HEK293T (cell line): ENCODE results near the gene FAM240A.
"Not testable (repeated sequence)": the region's sequence is repeated elsewhere in the genome, so short reads cannot be mapped to it uniquely, and the experiment has no call there.

Experiments
- CTCF ChIA-PET: fragments of 350-600 bp; formaldehyde crosslinking; extraction: SDS; loops from one replicate; lab custom pipeline; 2021; ENCODE audit warnings: antibody characterized with exemption, inconsistent platforms; lab: Yijun Ruan, JAX
- POLR2A ChIA-PET: fragments of 350-600 bp; formaldehyde crosslinking; extraction: SDS; loops from one replicate; lab custom pipeline; 2020; ENCODE audit warnings: antibody characterized with exemption, inconsistent platforms; lab: Yijun Ruan, JAX
- DNase-seq: peaks from one replicate; pipeline ENCODE4 v3.0.0; 2012; ENCODE audit warnings: mixed read lengths; ENCODE audit errors: extremely low spot score
- ARNT ChIP-seq: fragments of 450-650 bp; IDR thresholded peaks from 2 replicates; pipeline ENCODE4 v1.6.1; 2017; ENCODE audit warnings: mild to moderate bottlenecking
- BHLHE40 ChIP-seq: fragments of 450-650 bp; IDR thresholded peaks from 2 replicates; pipeline ENCODE4 v1.6.1; 2016; ENCODE audit warnings: mild to moderate bottlenecking, moderate library complexity, borderline replicate concordance
- CTBP1 ChIP-seq: fragments of 450-650 bp; IDR thresholded peaks from 2 replicates; pipeline ENCODE4 v1.6.1; 2016; ENCODE audit warnings: borderline replicate concordance
- ELF4 ChIP-seq: fragments of 450-650 bp; IDR thresholded peaks from 2 replicates; pipeline ENCODE4 v1.6.1; 2017; ENCODE audit warnings: antibody characterized with exemption
- FOXA1 ChIP-seq: fragments of 450-650 bp; IDR thresholded peaks from 2 replicates; pipeline ENCODE4 v1.6.1; 2016; ENCODE audit warnings: mild to moderate bottlenecking
- FOXK2 ChIP-seq: fragments of 450-650 bp; IDR thresholded peaks from 2 replicates; pipeline ENCODE4 v1.6.1; 2016; ENCODE audit warnings: mild to moderate bottlenecking
- FOXM1 ChIP-seq: fragments of 450-650 bp; IDR thresholded peaks from 2 replicates; pipeline ENCODE4 v1.6.1; 2017; ENCODE audit warnings: mild to moderate bottlenecking, borderline replicate concordance
- HDGF ChIP-seq: fragments of 450-650 bp; IDR thresholded peaks from 2 replicates; pipeline ENCODE4 v1.6.1; 2017; ENCODE audit warnings: antibody characterized with exemption, borderline replicate concordance
- L3MBTL2 ChIP-seq: fragments of 450-650 bp; conservative IDR thresholded peaks from 2 replicates; pipeline ENCODE4 v1.6.1; 2016; ENCODE audit warnings: mild to moderate bottlenecking
- LEF1 ChIP-seq: fragments of 450-650 bp; IDR thresholded peaks from 2 replicates; pipeline ENCODE4 v1.6.1; 2017; ENCODE audit warnings: mild to moderate bottlenecking, borderline replicate concordance
- NFRKB ChIP-seq: fragments of 450-650 bp; IDR thresholded peaks from 2 replicates; pipeline ENCODE4 v1.6.1; 2016; ENCODE audit warnings: mild to moderate bottlenecking, moderate library complexity
- SP1 ChIP-seq: fragments of 450-650 bp; IDR thresholded peaks from 2 replicates; pipeline ENCODE4 v1.6.1; 2017
- SUZ12 ChIP-seq: fragments of 450-650 bp; IDR thresholded peaks from 2 replicates; pipeline ENCODE4 v1.6.1; 2016; ENCODE audit warnings: mild to moderate bottlenecking
- TARDBP ChIP-seq: fragments of 450-650 bp; IDR thresholded peaks from 2 replicates; pipeline ENCODE4 v1.6.1; 2016
- ZNF384 ChIP-seq: fragments of 450-650 bp; IDR thresholded peaks from 2 replicates; pipeline ENCODE4 v1.6.1; 2016
- TF ChIP-seq, protein P1 (sequence below): fragments of 450-650 bp; IDR thresholded peaks from 2 replicates; pipeline ENCODE4 v1.6.1; 2016

FAM240A gene

DNA sequence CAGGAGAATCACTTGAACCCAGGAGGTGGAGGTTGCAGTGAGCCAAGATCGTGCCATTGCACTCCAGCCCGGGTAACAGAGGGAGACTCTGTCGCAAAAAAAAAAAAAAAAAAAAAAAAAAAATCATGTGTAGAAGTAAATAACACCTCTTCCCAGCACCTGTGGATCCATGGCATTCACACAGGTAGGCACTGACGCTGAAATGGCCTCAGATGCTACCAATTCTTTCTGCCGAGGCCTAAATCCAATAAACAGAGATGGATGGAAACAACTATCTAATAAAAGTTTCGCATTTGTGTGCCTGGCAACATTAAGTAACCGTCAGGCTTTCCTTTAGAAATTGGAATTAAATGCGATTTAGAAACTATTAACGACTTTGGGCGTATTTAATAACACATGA is 35.9 kb upstream of the FAM240A start:
- TF ChIP-seq L3MBTL2 (no peak), ARNT (no peak), SUZ12 (no peak), BHLHE40 (no peak), CTBP1 (no peak), NFRKB (no peak), HDGF (no peak)
- TF ChIP-seq, protein P1, sequence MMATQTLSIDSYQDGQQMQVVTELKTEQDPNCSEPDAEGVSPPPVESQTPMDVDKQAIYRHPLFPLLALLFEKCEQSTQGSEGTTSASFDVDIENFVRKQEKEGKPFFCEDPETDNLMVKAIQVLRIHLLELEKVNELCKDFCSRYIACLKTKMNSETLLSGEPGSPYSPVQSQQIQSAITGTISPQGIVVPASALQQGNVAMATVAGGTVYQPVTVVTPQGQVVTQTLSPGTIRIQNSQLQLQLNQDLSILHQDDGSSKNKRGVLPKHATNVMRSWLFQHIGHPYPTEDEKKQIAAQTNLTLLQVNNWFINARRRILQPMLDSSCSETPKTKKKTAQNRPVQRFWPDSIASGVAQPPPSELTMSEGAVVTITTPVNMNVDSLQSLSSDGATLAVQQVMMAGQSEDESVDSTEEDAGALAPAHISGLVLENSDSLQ, result no peak
- ChIA-PET POLR2A (no interaction called here), CTCF (no interaction called here)
- no peak for DNase-seq

DNA sequence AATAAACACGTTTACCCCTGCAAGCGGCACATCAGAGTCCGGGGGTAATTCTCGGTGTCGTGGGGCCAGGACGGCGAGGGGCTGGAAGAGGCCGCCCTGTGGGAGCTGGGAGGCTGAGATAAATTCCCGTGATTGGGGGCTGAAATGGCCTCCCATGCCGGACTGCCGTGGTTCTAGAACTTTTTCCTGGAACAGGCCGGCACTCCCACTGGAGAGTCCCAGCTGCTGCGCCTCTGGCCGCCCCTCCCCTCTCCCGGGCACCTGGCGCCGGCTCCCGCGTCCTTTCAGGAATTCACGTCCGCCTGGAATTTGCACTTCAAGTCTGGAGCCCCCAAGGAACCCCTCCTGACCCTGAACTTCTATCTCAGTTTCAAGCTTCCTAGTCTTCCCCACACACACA is 35.4 kb upstream of the FAM240A start:
- no peak for TF ChIP-seq ELF4
- TF ChIP-seq ARNT, result no peak
- TF ChIP-seq, protein P1, result no peak
- no peak for TF ChIP-seq BHLHE40
- no peak for TF ChIP-seq FOXK2
- CTCF ChIA-PET, result no interaction called here
- DNase-seq, result no peak
- POLR2A ChIA-PET, result no interaction called here

DNA sequence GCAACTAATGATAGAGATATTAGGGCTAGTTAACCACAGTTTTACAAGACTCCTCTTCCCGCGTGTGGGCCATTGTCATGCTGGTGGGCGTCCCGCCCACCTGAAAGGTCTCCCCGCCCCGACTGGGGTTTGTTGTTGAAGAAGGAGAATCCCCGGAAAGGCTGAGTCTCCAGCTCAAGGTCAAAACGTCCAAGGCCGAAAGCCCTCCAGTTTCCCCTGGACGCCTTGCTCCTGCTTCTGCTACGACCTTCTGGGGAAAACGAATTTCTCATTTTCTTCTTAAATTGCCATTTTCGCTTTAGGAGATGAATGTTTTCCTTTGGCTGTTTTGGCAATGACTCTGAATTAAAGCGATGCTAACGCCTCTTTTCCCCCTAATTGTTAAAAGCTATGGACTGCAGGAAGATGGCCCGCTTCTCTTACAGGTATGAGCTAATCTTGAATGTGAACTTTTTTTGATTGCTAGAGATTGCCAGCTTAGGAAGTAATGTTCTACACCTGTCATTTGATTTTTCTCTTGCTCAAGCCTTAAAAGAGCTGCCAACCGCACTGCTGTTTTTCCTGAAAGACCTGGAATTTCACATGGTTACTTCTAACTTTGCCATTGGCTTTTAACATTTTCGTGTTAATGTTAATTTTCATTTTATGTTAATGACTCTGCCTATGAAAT is 34.6 kb upstream of the FAM240A start:
- CTCF ChIA-PET, POLR2A ChIA-PET, DNase-seq: not testable (repeated sequence)

GRCh38 chr3:46578973-46579755 is 33.2 kb upstream of the FAM240A start:
- TF ChIP-seq FOXK2 (no peak), HDGF (no peak), CTBP1 (no peak), NFRKB (no peak), SP1 (no peak), BHLHE40 (no peak), LEF1 (no peak), SUZ12 (no peak)
- TF ChIP-seq, protein P1, result no peak
- CTCF ChIA-PET, result no interaction called here
- POLR2A ChIA-PET, result no interaction called here
- DNase-seq, result no peak

- POLR2A ChIA-PET, result no interaction called here
- CTCF ChIA-PET, result no interaction called here
- DNase-seq, result no peak
- TF ChIP-seq L3MBTL2 (no peak), CTBP1 (no peak), HDGF (no peak), ZNF384 (no peak), NFRKB (no peak), SUZ12 (no peak), BHLHE40 (no peak), ELF4 (no peak), ARNT (no peak), TARDBP (no peak), SP1 (no peak), FOXM1 (no peak), LEF1 (no peak), FOXK2 (no peak), FOXA1 (no peak)
- TF ChIP-seq, protein P1, result no peak
These were observed 32.5 kb upstream of the FAM240A start for GRCh38 chr3:46579756-46580286.

DNA sequence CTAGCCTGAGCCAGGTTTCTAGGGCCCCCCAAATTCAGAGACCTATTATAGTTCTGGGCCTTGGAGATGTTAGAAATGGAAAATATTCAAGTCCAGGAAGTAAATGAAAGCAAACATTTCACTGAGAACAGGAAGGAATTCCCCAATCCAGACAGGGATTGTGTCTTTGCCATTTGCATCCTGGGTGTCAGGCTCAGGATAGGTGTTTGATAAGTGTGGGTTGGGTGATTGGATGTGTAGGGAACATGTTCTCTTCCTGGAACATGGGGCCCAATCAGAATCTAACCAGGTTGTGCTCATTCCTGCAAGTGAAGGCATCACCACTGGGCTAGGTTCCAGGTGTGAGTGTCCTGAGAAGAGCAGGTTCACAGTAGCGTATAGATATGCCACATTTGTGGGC is 31.6 kb upstream of the FAM240A start:
- no peak for DNase-seq
- ChIA-PET POLR2A (no interaction called here), CTCF (no interaction called here)
- TF ChIP-seq NFRKB, result no peak
- no peak for TF ChIP-seq FOXA1
- TF ChIP-seq FOXK2, result no peak
- TF ChIP-seq L3MBTL2, result no peak
- no peak for TF ChIP-seq FOXM1
- no peak for TF ChIP-seq SP1
- TF ChIP-seq LEF1, result no peak
- TF ChIP-seq BHLHE40, result no peak
- TF ChIP-seq SUZ12, result no peak
- no peak for TF ChIP-seq TARDBP
- TF ChIP-seq HDGF, result no peak
- TF ChIP-seq CTBP1, result no peak
- TF ChIP-seq ZNF384, result no peak
- TF ChIP-seq ELF4, result no peak
- no peak for TF ChIP-seq ARNT
